GM12801 (cell line): ENCODE data around the gene GLCE.

Source experiments
- CTCF ChIP-seq: IDR thresholded peaks from one replicate; pipeline ENCODE4 v1.5.1; 2011; ENCODE audit warnings: control low read depth; ENCODE audit not compliant: insufficient read length; ENCODE audit errors: extremely low read depth

Gene GLCE

GRCh38 chr15:69265347-69265955 is 105.0 kb downstream of the GLCE start:
- TF ChIP-seq CTCF = no peak

GRCh38 chr15:69271217-69271616 is 110.8 kb downstream of the GLCE start:
- TF ChIP-seq CTCF = no peak

GRCh38 chr15:69272139-69272538 is 111.7 kb downstream of the GLCE start:
- TF ChIP-seq CTCF = no peak

GRCh38 chr15:69272891-69273290 is 112.5 kb downstream of the GLCE start:
- TF ChIP-seq CTCF = no peak

- TF ChIP-seq CTCF = no peak
Observed at GRCh38 chr15:69275074-69275670, 114.7 kb downstream of the GLCE start.

- no peak for TF ChIP-seq CTCF
Observed at GRCh38 chr15:69275933-69276560, 115.6 kb downstream of the GLCE start.

GRCh38 chr15:69277316-69277715 is 116.9 kb downstream of the GLCE start:
- no peak for TF ChIP-seq CTCF
